ENCODE measurements around the gene FEN1.

Gene FEN1

GRCh38 chr11:61756452-61757212 is 36.1 kb upstream of the FEN1 start:
- H3K4me2 ChIP-seq, result peak overlapping the region; percentile 85
- no peak for TF ChIP-seq Cebpa-rat (IDR thresholded peaks at IDR 0.05)
- H3K9ac ChIP-seq, result no peak overlapping the region
- H4K20me1 ChIP-seq, result no peaks in the 10 kb centered on the region
- peak overlapping the region; percentile 66; the same call in 1 of the 2 replicates for H3K27ac ChIP-seq
- H3K36me3 ChIP-seq, result no peaks in the 10 kb centered on the region
- H3K9me3 ChIP-seq, result no peaks in the 10 kb centered on the region
- no peak overlapping the region for H3K4me3 ChIP-seq
- peaks cover 38% of the 10 kb centered on the region for H3K27me3 ChIP-seq
- peaks cover 32% of the 10 kb centered on the region for H3K4me1 ChIP-seq

GRCh38 chr11:61757213-61757862 is 35.4 kb upstream of the FEN1 start:
- H4K20me1 ChIP-seq, result no peaks in the 10 kb centered on the region
- peaks cover 31% of the 10 kb centered on the region for H3K27me3 ChIP-seq
- TF ChIP-seq Cebpa-rat (IDR thresholded peaks at IDR 0.05), result no peak
- no peaks in the 10 kb centered on the region for H3K36me3 ChIP-seq
- no peaks in the 10 kb centered on the region for H3K9me3 ChIP-seq
- no peak overlapping the region for H3K9ac ChIP-seq
- peak overlapping the region; percentile 66; the same call in 1 of the 2 replicates for H3K27ac ChIP-seq
- peak overlapping the region; percentile 85 for H3K4me2 ChIP-seq
- H3K4me3 ChIP-seq, result no peak overlapping the region
- peaks cover 32% of the 10 kb centered on the region for H3K4me1 ChIP-seq

- H3K36me3 ChIP-seq, result no peaks in the 10 kb centered on the region
- no peak overlapping the region for H3K27ac ChIP-seq
- H4K20me1 ChIP-seq, result no peaks in the 10 kb centered on the region
- H3K27me3 ChIP-seq, result no peaks in the 10 kb centered on the region
- no peak overlapping the region for H3K4me3 ChIP-seq
- H3K9me3 ChIP-seq, result no peaks in the 10 kb centered on the region
- H3K4me1 ChIP-seq, result peaks cover 19% of the 10 kb centered on the region
- no peak overlapping the region for H3K9ac ChIP-seq
- no peak overlapping the region for H3K4me2 ChIP-seq
- TF ChIP-seq Cebpa-rat (IDR thresholded peaks at IDR 0.05), result no peak
Measured at GRCh38 chr11:61760946-61761345, 31.8 kb upstream of the FEN1 start.

- H3K27me3 ChIP-seq, result no peaks in the 10 kb centered on the region
- no peak overlapping the region for H3K4me3 ChIP-seq
- H3K4me2 ChIP-seq, result no peak overlapping the region
- TF ChIP-seq Cebpa-rat (IDR thresholded peaks at IDR 0.05), result no peak
- peaks cover 12% of the 10 kb centered on the region for H3K4me1 ChIP-seq
- no peaks in the 10 kb centered on the region for H3K9me3 ChIP-seq
- no peak overlapping the region for H3K27ac ChIP-seq
- no peak overlapping the region for H3K9ac ChIP-seq
- H4K20me1 ChIP-seq, result no peaks in the 10 kb centered on the region
- H3K36me3 ChIP-seq, result no peaks in the 10 kb centered on the region
Measured at GRCh38 chr11:61761440-61762222, 31.1 kb upstream of the FEN1 start.

- Histone ChIP-seq H3K9me3 (no peaks in the 10 kb centered on the region), H3K36me3 (no peaks in the 10 kb centered on the region), H3K27ac (no peak overlapping the region), H3K4me3 (no peak overlapping the region), H3K4me1 (peaks cover 11% of the 10 kb centered on the region), H3K4me2 (no peak overlapping the region), H3K27me3 (no peaks in the 10 kb centered on the region), H4K20me1 (no peaks in the 10 kb centered on the region), H3K9ac (no peak overlapping the region)
- TF ChIP-seq Cebpa-rat (IDR thresholded peaks at IDR 0.05), result no peak
Measured at GRCh38 chr11:61762223-61762615, 30.5 kb upstream of the FEN1 start.

- no peak overlapping the region for H3K9ac ChIP-seq
- no peak overlapping the region for H3K4me2 ChIP-seq
- no peak overlapping the region for H3K27ac ChIP-seq
- no peaks in the 10 kb centered on the region for H3K36me3 ChIP-seq
- H3K4me3 ChIP-seq, result no peak overlapping the region
- H3K4me1 ChIP-seq, result peaks cover 5% of the 10 kb centered on the region
- H3K27me3 ChIP-seq, result no peaks in the 10 kb centered on the region
- no peak for TF ChIP-seq Cebpa-rat (IDR thresholded peaks at IDR 0.05)
- no peaks in the 10 kb centered on the region for H4K20me1 ChIP-seq
- no peaks in the 10 kb centered on the region for H3K9me3 ChIP-seq
Measured at GRCh38 chr11:61762798-61763197, 29.9 kb upstream of the FEN1 start.

- no peaks in the 10 kb centered on the region for H3K36me3 ChIP-seq
- H3K9ac ChIP-seq, result no peak overlapping the region
Measured at GRCh38 chr11:61763930-61764605, 28.6 kb upstream of the FEN1 start.

GRCh38 chr11:61764606-61765260 is 28.0 kb upstream of the FEN1 start:
- peaks cover 19% of the 10 kb centered on the region for H3K4me1 ChIP-seq
- H3K36me3 ChIP-seq, result no peaks in the 10 kb centered on the region
- no peak overlapping the region for H3K4me2 ChIP-seq
- no peaks in the 10 kb centered on the region for H3K27me3 ChIP-seq
- no peaks in the 10 kb centered on the region for H4K20me1 ChIP-seq
- H3K27ac ChIP-seq, result no peak overlapping the region
- no peak overlapping the region for H3K4me3 ChIP-seq
- TF ChIP-seq Cebpa-rat (IDR thresholded peaks at IDR 0.05), result no peak
- H3K9ac ChIP-seq, result no peak overlapping the region
- no peaks in the 10 kb centered on the region for H3K9me3 ChIP-seq

More at GRCh38 chr11:61763930-61764605, 28.6 kb upstream of the FEN1 start:
- Histone ChIP-seq H3K4me1 (peaks cover 15% of the 10 kb centered on the region), H3K27ac (no peak overlapping the region), H3K9me3 (no peaks in the 10 kb centered on the region), H3K27me3 (no peaks in the 10 kb centered on the region), H4K20me1 (no peaks in the 10 kb centered on the region), H3K4me3 (no peak overlapping the region), H3K4me2 (no peak overlapping the region)
- TF ChIP-seq Cebpa-rat (IDR thresholded peaks at IDR 0.05), result no peak
